ENCODE measurements around the gene RASIP1. TPM values are rescaled to one million over a fixed set of nuclear protein-coding genes. Genes with fewer than 3 reads are reported as not detected.
"Not testable (repeated sequence)": the region's sequence is repeated elsewhere in the genome, so short reads cannot be mapped to it uniquely, and the experiment has no call there.

RASIP1 gene
- total RNA-seq, 1 donor from 2014 or later, result 34.5 TPM

DNA sequence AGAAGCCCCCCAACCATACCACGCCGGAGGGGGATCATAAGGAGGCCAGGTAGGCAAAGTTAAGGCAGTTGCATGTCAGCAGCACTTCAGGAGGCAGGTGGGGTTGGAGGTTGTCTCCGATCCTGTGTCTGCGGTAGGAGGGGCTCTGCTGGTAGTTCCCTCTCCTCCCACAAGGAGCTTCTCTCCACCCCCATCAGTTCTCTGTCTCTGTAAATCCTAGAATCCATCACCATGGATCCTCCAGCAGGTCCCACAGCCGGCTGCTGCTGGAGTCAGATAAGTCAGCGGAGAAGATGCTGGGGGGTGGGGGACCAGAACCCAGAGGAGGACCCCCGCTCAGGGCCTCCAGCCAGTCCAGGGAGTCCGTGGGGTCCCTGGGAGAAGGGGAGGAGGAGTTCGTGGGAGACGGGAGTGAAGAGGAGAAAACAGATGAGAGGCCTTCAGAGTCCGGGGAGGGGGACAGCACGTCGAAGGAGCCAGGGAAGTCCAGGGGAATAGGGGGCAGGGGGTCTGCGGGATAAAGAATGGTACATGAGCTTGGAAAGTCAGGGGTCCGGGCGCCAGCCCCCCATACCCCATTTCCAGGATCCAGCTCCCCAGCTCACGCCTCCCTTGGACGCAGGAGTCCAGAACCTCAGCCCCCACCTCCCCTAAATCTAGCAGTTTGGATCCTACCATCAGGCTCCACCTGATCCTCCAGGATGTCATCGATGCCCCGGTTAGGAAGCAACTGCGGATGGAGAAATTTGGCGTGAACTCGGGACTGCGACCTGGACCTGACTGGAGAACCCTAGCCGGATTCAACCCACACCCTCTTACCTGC lies 27.2 kb downstream of the RASIP1 start:
- DNase-seq (ENCODE audit: low spot score), result no peak

DNA sequence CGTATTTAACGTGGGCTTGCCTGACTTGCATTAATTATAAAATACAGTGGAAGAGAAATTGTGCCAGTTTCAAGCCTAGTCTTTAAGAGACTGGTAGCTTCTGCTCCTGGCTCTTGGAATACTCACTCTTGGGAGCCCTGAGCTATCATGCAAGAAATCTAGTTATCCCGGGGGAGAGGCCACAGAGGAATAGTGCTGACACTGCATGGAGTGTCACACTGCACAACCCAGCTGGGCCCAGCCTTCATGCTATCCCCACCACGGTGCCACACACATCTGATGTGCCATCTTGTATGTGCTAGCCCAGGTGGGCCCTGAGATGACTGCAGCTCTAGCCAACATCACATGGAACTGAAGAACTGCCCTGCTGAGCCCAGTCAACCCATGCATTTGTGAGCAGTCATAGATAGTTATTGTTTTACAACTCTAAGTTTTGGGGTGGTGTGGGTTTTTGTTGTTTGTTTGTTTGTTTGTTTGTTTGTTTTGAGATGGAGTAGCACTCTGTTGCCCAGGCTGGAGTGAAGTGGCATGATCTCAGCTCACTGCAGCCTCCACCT lies 29.2 kb downstream of the RASIP1 start:
- DNase-seq (ENCODE audit: low spot score), result no peak

- DNase-seq (ENCODE audit: low spot score), result no peak
These were observed 31.9 kb downstream of the RASIP1 start for GRCh38 chr19:48708471-48708870.

- no peak for DNase-seq (ENCODE audit: low spot score)
These were observed 35.0 kb downstream of the RASIP1 start for GRCh38 chr19:48705431-48705830.

- no peak for DNase-seq (ENCODE audit: low spot score)
These were observed 37.1 kb downstream of the RASIP1 start for GRCh38 chr19:48703316-48703715.

DNA sequence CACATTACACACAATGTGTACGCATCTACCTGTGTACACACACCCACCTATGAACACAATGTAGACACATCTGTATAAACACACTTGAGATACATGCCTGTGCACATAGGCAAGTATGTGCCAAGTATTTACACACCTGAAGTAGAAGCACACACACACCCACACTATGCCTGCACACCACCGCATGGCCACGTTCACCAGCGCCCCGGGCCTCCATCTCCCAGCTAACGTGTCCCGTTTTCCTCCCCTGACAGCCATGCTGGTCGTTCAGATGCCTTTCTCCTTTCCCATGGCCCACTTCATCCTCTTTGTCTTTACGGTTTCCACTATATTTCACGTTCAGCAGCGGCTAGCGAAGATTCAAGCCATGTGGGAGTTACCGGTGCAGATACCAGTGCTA lies 37.7 kb downstream of the RASIP1 start:
- no peak for DNase-seq (ENCODE audit: low spot score)

DNA sequence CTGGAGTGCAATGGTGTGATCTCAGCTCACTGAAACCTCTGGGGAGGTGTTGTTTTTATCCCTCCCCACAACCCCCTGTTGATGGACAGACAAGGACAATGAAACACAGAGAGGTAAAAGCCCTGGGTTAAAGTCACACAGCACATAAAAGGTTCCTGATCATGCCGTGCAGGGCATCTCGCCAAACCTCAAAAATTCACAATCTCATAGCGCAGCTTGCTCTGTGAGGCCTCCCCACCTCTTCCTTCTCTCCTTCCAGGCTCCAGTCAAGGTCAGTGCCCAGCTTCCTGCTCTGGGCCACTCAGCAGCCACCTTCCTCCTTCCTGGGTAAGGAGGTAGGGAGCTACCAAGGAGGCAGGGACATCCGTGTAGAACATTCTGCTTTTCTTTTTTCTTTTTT lies 42.4 kb downstream of the RASIP1 start:
- no peak for DNase-seq (ENCODE audit: low spot score)

DNA sequence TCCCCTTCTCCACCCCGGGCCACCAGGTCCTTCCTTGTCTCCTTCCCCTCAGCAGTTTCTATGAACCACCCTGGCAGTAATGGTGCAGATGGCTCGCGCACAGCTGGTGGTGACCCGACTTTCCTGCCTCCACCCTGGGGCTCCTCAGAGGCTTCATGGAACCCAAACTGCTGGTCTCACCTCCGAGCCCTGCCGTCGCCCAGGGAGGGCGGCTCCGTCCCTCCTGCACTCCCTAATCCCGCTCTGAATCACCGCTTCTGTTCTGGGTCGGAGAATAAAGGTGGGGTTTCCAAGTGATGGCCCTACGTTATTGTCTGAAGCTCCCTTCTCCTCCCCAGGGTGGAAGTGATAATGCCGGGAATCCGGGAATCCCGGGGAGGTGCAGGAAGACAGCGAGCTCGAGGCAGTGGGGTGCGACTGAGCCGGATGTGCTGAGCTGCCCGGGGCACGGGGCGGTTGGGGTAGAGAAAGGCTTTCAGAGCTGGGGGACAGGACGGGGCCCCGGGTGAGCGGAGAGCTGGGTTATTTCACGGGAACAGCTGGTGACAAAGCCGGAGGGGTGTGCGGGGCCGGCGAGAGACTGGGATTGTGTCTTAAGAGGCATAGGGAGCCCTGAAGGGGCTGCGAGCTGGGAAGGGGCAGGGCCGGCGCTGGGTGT lies 43.9 kb downstream of the RASIP1 start:
- DNase-seq (ENCODE audit: low spot score), result no peak

DNA sequence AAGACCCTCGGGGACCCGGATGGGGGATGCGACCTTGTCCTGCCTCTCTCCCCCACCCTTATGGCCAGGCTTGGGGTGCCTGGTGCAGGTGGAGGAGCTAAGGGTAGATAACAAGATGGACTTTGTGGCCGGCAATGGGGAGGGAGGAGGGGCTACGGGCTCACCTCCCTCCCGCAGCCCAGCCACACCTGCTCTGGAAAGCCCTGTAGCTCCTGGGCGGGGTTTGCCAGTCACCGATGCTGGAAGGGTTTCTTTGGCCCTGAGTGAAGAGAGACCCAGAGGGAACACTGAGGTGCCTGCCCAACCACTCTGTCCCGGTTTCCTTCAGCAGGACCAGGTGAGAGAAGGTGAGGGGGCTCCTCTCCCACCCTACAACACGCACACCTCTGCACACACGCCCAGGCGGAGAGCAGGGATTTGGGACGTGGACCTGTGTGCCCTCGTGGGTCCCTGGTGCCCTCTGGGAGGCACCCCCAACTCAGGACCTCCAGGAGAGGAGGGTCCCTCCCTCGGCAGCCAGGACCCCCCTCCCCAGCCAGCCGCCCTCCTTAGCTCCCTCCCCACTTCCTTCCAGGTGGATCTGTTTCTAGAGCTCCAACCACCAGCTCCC lies 44.6 kb downstream of the RASIP1 start, which contains the start of gene FUT2:
FUT2 (plus strand) TSS at position 229 of the 610 bp plus-strand sequence. CDS start 6,986 bp downstream, outside the sequence.
- DNase-seq (ENCODE audit: low spot score), result no peak

GRCh38 chr19:48693629-48694028 lies 46.8 kb downstream of the RASIP1 start:
- DNase-seq (ENCODE audit: low spot score), result not testable (repeated sequence)

- no peak for DNase-seq (ENCODE audit: low spot score)
These were observed 51.0 kb downstream of the RASIP1 start for GRCh38 chr19:48689449-48689848.

DNA sequence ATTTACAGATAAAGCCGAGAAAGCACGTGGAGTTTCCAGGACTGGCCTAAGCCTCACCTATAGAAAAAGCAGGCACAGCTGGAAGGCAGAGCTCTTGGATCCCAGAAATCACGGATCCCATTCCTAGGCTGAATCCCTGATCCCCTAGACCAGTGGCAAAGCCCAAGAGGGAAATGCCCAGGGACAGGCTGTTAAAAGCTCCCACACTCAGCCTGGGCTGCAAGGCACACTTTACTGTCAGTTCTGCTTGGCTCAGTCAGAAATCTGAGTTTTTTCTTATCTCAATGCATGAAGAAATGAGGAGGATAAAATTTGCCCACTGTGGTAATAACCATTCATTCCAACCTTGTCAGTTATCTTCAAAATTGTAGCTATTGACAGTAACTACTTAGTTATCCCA lies 52.6 kb downstream of the RASIP1 start:
- DNase-seq (ENCODE audit: low spot score), result no peak

DNA sequence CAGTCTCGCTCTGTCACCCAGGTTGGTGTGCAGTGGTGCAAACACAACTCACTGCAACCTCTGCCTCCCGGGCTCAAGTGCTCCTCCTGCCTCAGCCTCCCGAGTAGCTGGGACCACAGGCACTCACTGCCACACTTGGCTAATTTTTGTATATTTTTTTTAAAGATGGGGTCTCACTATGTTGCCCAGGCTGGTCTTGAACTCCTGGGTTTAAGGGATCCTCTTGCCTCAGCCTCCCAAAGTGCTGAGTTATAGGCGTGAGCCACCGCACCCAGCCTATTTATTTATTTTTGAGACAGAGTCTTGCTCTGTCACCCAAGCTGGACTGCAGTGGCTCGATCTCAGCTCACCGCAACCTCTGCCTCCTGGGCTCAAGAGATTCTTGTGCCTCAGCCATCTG lies 53.8 kb downstream of the RASIP1 start:
- not testable (repeated sequence) for DNase-seq (ENCODE audit: low spot score)

DNA sequence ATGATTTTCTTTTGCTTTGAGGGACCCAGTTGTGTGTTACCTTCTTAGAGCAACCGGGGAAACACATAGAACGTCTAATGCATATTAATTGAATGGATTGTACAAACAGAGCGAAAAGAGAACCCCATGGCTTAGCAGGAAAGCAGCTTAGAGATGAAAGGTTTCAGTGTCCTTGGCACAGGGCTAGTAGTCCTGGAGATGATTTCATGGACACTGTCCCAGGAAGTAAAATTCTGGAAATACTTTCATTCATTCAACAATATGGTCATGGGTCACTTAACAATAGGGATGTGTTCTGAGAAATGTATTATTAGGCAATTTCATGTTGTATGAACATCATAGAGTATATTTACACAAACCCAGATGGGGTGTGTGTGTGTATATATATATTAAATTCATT lies 54.3 kb downstream of the RASIP1 start:
- DNase-seq (ENCODE audit: low spot score), result no peak

DNA sequence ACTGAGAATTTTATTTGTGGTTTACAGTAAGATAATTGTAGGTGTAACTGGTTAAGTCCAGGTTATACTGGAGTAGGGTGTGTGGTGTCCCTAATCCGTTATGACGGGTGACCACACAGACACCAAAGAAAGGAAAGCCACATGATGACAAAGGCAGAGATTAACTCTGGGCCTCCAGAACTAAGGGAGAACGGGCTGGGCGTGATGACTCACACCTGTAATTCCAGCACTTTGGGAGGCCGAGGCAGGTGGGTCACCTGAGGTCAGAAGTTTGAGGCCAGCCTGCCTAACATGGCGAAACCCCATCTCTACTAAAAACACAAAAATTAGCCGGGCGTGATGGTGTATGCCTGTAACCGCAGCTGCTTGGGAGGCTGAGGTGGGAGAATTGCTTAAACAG lies 54.8 kb downstream of the RASIP1 start:
- no peak for DNase-seq (ENCODE audit: low spot score)

GRCh38 chr19:48683349-48683748 lies 57.1 kb downstream of the RASIP1 start:
- DNase-seq (ENCODE audit: low spot score), result no peak

- DNase-seq (ENCODE audit: low spot score), result no peak
These were observed 59.3 kb downstream of the RASIP1 start for GRCh38 chr19:48681127-48681470.

- DNase-seq (ENCODE audit: low spot score), result no peak
These were observed 59.8 kb downstream of the RASIP1 start for GRCh38 chr19:48680436-48681126.

DNA sequence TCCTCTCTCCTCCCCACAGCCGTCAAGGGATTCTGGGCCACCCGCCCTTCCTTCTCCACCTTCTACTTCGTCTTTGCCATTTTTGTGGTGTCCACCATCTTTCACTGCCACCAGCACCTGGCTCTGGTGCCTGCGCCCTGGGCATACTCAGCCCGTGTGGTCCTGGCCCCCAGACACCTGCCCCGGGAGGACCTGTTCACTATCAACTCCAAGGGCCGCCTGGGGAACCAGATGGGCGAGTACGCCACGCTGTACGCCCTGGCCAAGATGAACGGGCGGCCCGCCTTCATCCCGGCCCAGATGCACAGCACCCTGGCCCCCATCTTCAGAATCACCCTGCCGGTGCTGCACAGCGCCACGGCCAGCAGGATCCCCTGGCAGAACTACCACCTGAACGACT lies 60.4 kb downstream of the RASIP1 start:
- DNase-seq (ENCODE audit: low spot score), result not testable (repeated sequence)

GRCh38 chr19:48678201-48678600 lies 62.2 kb downstream of the RASIP1 start:
- DNase-seq (ENCODE audit: low spot score), result no peak

DNA sequence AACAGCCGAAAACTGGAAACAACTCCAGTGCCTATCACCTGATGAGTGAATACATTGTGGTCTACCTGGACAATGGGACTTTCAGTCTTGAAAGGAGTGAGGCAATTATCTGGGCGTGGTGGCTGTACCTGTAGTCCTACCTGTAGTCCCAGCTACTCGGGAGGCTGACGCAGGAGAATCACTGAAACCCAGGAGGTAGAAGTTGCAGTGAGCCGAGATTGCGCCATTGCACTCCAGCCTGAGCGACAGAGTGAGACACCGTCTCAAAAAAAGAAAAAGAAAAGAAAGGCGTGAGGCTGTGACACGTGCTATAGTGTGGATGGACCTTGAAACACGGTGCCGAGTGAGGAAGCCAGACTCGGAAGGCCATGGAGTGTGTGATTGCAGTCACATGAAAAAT lies 63.5 kb downstream of the RASIP1 start:
- no peak for DNase-seq (ENCODE audit: low spot score)
